Stromal cell of bone marrow (primary cell): ENCODE results near the gene CSNK2B.

ENCODE experiments used
- DNase-seq: peaks from one replicate; pipeline ENCODE4 v3.0.0-alpha.2; 2012; ENCODE audit warnings: low read depth

The CSNK2B gene

GRCh38 chr6:31636698-31637596, 28.9 kb upstream of the CSNK2B start:
- DNase-seq = no peak

- no peak for DNase-seq
These were observed 26.8 kb upstream of the CSNK2B start for GRCh38 chr6:31639043-31639442.

- peak; percentile 75 for DNase-seq
These were observed 26.4 kb upstream of the CSNK2B start for GRCh38 chr6:31639449-31639861.

DNA sequence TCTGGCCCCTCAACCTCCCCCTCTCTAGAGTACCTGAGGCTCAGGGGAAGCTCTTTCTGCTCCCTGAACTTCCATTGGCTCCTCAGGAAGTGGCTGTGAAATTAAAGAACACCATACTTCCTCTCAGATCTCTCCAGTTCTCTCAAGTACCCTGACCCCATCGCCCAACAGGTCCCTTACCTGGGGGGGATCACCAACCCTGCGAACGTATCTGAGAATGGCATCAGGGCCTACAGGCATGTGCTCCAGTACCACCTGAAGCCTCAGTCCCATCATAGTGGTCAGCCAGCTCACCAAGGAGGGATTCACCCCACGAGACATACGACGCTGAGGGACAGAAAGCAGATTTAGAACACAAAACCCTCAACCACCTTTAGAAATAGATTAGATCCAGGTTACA, 25.3 kb upstream of the CSNK2B start:
- no peak for DNase-seq

- DNase-seq = no peak
These were observed 24.5 kb upstream of the CSNK2B start for GRCh38 chr6:31641370-31641769.

DNA sequence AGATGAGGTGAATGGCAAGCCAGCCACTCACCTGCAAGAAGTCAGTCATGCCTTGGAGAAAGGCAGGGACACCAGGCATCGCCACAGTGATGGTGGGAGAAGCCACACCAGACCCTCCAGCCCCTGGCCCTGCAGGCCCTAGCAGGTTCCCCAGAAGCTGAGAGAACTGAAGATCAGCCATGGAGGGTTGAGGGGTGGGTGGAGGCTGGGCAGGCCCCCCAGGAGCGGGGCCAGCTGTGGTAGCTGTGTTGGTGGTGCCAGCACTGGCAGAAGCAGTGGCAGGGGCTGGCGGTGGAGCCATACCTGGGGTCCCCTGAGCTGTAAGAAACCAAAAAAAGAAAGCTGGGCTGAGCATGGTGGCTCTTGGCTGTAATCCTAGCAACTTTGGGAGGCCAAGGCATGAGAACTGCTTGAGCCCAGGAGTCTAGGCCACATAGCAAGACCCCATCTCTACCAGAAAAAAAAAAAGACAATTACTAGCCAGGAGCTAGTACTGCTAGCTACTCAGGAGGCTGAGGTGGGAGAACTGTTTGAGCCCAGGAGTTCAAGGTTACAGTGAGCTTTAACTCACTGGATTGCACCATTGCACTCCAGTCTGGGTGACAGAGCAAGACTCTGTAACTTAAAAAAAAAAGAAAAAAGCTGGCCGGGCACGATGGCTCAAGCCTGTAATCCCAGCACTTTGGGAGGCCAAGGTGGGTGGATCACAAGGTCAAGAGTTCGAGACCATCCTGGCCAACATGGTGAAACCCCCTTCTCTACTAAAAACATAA, 22.9 kb upstream of the CSNK2B start:
- no peak for DNase-seq

- DNase-seq = no peak
These were observed 21.9 kb upstream of the CSNK2B start for GRCh38 chr6:31643818-31644454.

GRCh38 chr6:31645325-31645724, 20.6 kb upstream of the CSNK2B start:
- no peak for DNase-seq

GRCh38 chr6:31651602-31652191, 14.2 kb upstream of the CSNK2B start:
- peak; percentile 79 for DNase-seq

DNA sequence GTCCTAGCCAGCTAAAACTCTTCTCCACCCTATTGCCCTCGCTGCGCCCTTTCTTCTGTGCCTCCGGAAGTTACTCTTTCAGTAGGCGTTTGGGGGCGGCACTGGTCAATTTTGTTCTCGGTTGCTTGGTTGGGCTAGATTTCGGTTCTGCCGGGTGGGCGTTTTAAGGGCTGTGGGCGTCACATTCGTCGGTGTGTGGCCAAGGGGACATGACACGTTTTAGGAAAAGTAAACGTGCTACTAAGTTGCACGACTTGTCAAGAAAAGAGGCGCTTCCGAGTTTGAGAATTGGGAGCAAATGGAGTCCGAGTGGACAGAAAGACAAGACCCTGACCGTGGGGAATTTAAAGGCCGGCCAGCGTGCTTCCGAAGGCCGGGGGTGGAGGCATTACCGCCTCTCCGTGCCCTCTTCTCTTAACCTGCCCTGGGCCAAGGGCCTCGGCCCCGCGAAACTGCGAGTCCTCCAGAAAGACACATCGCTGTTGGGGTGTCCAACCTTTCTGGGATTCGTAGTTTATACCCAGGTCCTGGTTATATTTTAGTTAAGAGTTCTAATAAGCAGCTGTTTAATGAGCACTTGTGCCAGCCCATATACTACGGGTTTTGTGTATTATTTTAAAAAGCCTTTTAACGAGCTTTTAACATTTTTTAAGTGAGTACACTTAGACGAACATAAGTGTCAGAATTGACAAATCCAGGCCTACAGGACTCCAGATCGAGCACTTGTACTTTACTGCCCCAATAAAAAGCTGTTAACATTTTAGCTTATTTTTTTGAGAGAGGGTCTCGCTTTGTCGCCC, 12.8 kb upstream of the CSNK2B start:
- DNase-seq = no peak

DNA sequence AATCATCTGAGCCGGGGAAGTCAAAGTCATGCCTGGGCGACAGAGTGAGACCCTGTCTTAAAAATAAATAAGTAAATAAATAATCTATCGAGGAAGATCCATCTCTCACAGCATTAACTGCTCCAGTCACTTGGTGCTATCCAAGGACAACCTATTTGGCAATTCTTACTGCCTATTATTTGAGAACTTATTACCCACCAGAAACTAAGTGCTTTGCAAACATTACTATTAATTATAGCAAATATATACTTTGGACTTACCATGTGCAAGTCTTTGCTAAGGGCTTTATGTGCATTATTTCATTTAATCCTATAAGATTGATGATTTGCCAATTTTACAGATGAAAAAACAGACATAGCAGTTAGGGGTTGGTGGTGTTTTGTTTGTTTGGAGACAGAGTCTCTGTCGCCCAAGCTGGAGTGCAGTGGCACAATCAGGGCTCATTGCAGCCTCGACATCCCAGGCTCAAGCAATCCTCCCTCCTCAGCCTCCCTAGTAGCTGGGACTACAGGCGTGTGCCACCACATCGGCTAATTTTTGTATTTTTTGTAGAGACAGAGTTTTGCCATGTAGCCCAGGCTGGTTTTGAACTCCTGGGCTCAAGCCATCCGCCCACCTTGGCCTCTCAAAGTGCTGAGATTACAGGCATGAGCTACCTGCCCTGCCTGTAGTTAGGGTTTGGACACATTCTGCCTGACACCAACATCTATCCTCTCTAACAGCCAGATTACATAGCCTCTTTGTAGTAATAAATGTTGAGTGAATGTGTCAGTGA, 11.1 kb upstream of the CSNK2B start:
- DNase-seq = no peak

GRCh38 chr6:31655349-31656237, 10.3 kb upstream of the CSNK2B start, which contains the start of gene APOM:
APOM (plus strand) TSS chr6:31655894; CDS start chr6:31655967, 73 bp downstream.
- no peak for DNase-seq

DNA sequence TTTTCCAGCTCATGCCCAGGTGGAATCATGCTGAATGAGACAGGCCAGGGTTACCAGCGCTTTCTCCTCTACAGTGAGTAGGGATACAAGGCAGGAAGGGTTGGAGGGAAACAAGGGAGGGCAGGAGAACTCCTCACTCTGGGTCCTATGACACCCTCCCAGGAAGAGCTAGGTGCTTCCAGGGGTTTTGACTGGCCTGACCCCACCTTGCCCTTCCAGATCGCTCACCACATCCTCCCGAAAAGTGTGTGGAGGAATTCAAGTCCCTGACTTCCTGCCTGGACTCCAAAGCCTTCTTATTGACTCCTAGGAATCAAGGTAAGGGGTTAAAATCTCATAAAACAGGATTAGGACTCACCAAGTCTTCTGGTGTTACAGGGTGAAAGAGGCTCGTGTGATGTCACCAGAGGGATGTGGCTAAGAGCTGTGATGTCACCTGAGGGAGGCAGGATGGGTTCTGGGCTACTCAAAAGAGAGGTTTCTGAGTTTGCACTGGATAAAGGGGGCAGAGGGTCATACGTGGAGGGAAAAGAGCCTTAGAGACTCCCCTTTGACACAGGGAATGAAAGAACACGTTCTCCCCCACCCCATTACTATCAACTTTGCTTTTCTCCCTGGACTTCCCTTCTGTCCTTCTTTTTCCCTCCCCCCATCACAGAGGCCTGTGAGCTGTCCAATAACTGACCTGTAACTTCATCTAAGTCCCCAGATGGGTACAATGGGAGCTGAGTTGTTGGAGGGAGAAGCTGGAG, 8.3 kb upstream of the CSNK2B start:
- no peak for DNase-seq

DNA sequence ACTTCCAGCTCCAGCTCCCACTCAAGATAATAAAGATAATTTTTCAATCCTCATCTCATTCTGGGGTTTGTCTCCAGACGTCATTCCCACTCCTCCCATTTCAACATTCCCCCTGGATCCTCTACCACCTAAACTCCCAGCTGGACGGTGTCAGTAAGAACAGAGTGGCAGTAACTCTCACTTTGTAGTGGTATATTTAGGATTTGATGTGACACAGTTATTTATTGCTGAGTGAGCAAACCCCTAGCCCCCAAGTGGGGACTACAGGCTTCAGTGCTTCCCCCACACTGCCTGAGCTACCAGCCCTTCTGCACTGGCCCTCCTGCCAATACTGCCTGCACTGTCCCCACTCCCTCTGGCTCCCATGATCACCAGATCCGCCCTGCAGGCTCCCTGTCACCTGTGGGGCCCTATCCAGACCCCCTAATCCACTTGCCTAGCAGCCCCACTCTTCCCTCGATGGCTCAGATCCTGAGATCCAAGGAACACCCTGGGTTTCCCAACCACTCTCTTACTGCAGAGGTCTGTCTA, 7.7 kb upstream of the CSNK2B start:
- DNase-seq = no peak

- DNase-seq = no peak
These were observed 6.8 kb upstream of the CSNK2B start for GRCh38 chr6:31658983-31659648.

DNA sequence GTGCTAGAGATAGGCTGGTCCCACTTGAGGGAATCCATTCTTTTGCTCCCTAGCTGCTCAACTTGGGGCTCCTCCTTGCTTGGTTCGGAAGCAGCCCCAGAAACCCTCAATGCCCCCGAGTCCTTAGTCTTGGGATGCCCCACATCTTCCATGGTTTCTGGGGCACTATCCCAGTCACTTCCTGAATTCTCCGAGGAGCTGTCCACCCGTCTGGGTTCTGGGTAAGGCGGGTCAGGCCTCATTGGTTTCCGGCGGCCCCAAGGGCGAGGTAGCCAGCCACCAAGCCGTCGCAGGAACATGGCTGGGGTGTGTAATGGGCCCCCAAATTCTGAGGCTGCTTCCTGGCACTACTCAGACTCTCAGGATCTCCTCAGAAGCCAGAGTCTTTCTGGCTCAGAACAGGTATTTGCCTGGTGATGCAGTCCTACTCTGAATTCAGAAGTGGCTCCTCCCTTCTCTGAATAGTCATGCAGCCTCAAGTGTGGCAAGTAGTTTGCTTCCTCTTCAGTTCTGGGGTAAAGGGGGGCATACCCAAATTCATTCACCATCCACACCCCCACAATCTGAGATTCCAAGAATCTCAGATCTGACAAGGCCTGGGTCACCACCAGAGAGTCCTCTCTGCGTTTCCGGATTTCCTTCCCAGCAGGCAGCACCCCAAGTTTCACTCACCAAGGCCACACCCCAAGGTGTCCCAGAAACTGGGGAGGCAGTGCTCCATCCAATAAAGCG, 6.1 kb upstream of the CSNK2B start:
- DNase-seq = no peak
